ENCODE data around the gene BAIAP2L1. TPM values are rescaled to one million over a fixed set of nuclear protein-coding genes. Genes with fewer than 3 reads are reported as not detected.

BAIAP2L1 gene
- total RNA-seq, 4 donors from 2014 or later: 1.0 to 4.3 (median 2.1) TPM; not detected in 1

DNA sequence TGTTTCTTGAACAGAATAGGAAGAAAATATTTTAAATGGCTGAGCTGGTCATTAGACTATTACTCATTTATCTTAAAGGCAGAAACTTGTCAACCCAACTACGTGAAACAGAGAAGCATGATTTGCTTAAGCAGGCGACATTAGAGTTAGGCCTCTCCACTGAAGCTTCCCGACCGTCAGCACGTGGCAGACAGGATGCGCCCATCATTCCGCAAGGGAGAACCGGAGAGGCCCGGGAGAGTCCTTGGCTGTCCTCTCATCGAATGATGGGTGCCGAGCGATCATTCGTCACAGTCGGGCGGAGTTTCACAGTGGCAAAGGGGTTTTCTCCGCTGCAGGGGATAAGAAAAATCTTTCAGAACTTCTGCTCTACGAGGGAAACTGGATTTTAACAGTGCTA is 107.6 kb downstream of the BAIAP2L1 start:
- Histone ChIP-seq H3K27me3 (no peaks in the 10 kb centered on the region), H3K4me1 (peaks cover 0 to under 1% of the 10 kb centered on the region in 2 donors), H3K27ac (no peak overlapping the region), H3K9me3 (no peaks in the 10 kb centered on the region), H3K36me3 (no peaks in the 10 kb centered on the region), H3K4me3 (no peak overlapping the region)
- intact Hi-C loops (cut with DNase I; ENCODE audit: low total_unique reads): no loop called here
- TF ChIP-seq POLR2A (IDR thresholded peaks at IDR 0.05): no peak
- DNase-seq: no peak

DNA sequence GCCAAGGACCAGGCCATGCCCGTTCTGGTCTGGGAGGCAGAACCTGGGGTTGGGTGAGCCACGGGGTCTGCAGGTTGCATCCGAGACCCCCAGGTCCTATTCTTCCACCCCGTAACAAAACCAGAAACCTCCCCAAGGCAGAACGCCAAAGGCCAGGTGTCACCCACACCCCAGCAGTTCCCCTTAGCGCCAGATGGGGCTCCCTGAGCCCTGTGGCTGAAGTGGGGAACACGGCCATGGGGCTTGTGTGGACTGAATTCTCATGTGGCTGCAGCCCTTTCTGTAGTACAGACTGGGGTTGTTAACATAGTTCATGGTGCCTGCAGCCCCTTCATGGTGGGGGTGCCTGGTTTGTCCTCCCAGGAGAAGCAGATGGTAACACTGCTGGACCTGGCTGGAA is 109.2 kb downstream of the BAIAP2L1 start:
- DNase-seq: no peak
- TF ChIP-seq POLR2A (IDR thresholded peaks at IDR 0.05): no peak
- TF ChIP-seq, protein P1, sequence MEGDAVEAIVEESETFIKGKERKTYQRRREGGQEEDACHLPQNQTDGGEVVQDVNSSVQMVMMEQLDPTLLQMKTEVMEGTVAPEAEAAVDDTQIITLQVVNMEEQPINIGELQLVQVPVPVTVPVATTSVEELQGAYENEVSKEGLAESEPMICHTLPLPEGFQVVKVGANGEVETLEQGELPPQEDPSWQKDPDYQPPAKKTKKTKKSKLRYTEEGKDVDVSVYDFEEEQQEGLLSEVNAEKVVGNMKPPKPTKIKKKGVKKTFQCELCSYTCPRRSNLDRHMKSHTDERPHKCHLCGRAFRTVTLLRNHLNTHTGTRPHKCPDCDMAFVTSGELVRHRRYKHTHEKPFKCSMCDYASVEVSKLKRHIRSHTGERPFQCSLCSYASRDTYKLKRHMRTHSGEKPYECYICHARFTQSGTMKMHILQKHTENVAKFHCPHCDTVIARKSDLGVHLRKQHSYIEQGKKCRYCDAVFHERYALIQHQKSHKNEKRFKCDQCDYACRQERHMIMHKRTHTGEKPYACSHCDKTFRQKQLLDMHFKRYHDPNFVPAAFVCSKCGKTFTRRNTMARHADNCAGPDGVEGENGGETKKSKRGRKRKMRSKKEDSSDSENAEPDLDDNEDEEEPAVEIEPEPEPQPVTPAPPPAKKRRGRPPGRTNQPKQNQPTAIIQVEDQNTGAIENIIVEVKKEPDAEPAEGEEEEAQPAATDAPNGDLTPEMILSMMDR (IDR thresholded peaks at IDR 0.05): no peak
- Histone ChIP-seq H3K9me3 (no peaks in the 10 kb centered on the region), H3K36me3 (no peaks in the 10 kb centered on the region), H3K27ac (no peak overlapping the region), H3K4me1 (peaks cover 0 to 16% of the 10 kb centered on the region in 2 donors), H3K4me3 (no peak overlapping the region), H3K27me3 (no peaks in the 10 kb centered on the region)
- intact Hi-C loops (cut with DNase I; ENCODE audit: low total_unique reads): no loop called here

DNA sequence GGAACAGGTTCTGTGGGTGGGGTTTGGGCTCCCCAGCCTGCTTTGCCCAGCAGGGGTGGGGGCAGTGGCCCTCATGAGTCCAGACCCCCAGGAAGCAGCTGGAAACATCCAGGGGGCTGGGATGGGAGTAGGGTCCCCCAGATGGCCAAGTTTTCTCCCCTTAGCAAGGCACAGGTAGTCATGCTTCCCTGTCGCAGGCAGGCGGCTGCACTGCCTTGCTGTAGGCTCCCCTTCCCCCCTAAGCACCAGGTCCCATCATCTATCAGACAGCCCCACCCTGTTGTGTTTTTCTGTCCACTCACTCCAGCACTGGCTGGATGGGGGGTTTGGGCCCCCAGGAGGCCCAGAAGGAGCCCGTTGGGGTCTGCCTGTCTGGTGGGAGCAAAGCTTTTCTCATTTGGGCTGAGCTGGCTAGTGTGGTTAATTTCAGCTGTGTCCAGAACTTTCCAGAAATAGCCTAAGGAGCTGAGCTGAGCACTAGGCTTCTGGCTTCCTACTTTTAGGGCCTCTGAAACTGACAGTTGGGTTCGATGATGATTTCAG is 111.5 kb downstream of the BAIAP2L1 start:
- TF ChIP-seq POLR2A (IDR thresholded peaks at IDR 0.05): no peak
- no peak for DNase-seq
- Histone ChIP-seq H3K36me3 (no peaks in the 10 kb centered on the region), H3K27ac (no peak overlapping the region), H3K4me3 (no peak overlapping the region), H3K4me1 (peaks cover 6 to 39% of the 10 kb centered on the region in 2 donors), H3K9me3 (no peaks in the 10 kb centered on the region), H3K27me3 (no peaks in the 10 kb centered on the region)
- intact Hi-C loops (cut with DNase I; ENCODE audit: low total_unique reads): no loop called here

DNA sequence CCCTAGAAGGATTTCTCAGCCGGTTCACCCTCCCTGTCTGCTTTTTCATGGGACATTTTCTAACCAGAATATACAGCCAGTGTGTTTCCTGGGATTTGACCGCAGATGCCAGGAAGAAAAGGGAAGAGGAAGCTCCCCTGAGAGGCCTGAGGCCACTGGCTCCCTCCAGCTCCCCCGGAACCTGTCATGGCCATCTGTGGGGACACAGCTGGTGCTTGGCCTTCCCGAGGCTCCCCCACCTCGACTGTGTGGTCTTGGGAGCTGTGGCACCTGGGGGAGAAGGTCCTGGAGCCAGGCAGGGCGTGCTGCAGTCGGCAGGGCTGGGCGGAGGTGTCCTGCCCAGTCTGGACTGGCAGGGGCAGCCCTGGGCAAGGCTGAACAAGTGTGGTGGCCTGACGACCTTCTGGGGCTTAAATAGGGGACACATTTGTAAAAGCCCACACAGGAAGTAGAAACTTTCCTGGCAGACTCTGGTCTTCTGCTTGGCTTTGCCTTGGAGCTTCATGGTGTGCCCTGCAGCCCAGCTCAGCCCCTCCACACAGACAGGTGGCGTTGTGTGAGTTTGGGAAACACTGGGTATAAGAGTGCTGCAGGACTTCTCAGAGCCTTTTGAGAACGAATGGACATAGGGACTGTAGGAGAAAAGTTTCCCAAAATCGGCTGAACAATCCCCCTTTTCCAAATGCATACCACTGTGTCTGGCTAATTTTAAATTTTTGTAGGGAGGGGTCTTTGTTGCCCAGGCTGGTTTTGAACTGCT is 112.6 kb downstream of the BAIAP2L1 start:
- Histone ChIP-seq H3K9me3 (no peaks in the 10 kb centered on the region), H3K27me3 (no peaks in the 10 kb centered on the region)

DNA sequence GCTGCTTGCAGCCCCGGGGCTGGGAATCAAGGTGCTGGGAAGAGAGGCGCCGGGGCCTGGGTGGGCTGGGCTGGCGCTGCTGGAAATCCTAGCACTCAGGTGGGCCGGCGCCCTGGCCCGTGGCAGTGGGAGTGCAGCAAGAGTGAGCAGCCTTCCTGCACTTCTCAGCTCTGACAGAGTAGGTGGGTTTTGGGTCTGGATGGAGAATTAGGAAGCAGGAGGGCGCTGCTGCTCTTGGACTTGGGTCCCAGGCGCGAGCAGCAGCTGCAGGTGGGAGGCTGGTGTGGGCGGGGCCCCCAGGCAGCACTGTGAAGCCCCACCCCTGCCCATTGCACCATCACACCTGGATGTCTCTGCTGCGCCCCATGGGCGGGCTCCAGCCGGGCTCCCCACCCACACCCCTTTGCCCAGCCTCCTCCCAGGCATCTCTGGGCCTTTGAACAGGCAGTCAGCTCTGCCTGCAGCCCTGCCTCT is 113.4 kb downstream of the BAIAP2L1 start:
- peaks cover 15 to 53% of the 10 kb centered on the region in 2 donors for H3K4me1 ChIP-seq

More for the DNA sequence above, 112.6 kb downstream of the BAIAP2L1 start:
- intact Hi-C loops (cut with DNase I; ENCODE audit: low total_unique reads): no loop called here
- H3K27ac ChIP-seq: no peak overlapping the region
- no peaks in the 10 kb centered on the region for H3K36me3 ChIP-seq
- TF ChIP-seq POLR2A (IDR thresholded peaks at IDR 0.05): no peak
- TF ChIP-seq, protein P1 (IDR thresholded peaks at IDR 0.05): no peak
- H3K4me1 ChIP-seq: peaks cover 10 to 51% of the 10 kb centered on the region in 2 donors
- no peak overlapping the region for H3K4me3 ChIP-seq
- DNase-seq: no peak

More for the DNA sequence above, 113.4 kb downstream of the BAIAP2L1 start:
- H3K9me3 ChIP-seq: no peaks in the 10 kb centered on the region
- peak overlapping the region in 1 of 2 donors; percentile 98 for H3K27ac ChIP-seq
- TF ChIP-seq POLR2A (IDR thresholded peaks at IDR 0.05): no peak
- TF ChIP-seq, protein P1 (IDR thresholded peaks at IDR 0.05): no peak
- H3K4me3 ChIP-seq: no peak overlapping the region
- H3K36me3 ChIP-seq: no peaks in the 10 kb centered on the region
- intact Hi-C loops (cut with DNase I; ENCODE audit: low total_unique reads): no loop called here
- H3K27me3 ChIP-seq: no peaks in the 10 kb centered on the region
- DNase-seq: no peak

All from uterus (tissue), 4 donors.